RWPE1 (cell line): ENCODE data around the gene TMEM117.

Experiments used
- CTCF ChIA-PET: fragments of 350-600 bp; sonication (Branson Sonifier 250); formaldehyde crosslinking; extraction: SDS; loops from one replicate; lab custom pipeline; 2021; lab: Yijun Ruan, JAX
- POLR2A ChIA-PET: fragments of 400-600 bp; formaldehyde crosslinking; extraction: SDS; loops from one replicate; lab custom pipeline; 2020; ENCODE audit warnings: antibody characterized with exemption; ENCODE audit not compliant: low non-redundant PET; lab: Yijun Ruan, JAX
- DNase-seq: peaks from one replicate; pipeline ENCODE4 v3.0.0; 2012; ENCODE audit warnings: low spot score
- H3K27ac ChIP-seq: fragments of 450-650 bp; 2 replicates; pipeline ENCODE4 v1.5.1; 2017
- TF ChIP-seq, protein P1 (sequence below): fragments of 450-650 bp; conservative IDR thresholded peaks from 2 replicates; pipeline ENCODE4 v1.5.1; 2017; ENCODE audit warnings: low read depth, mild to moderate bottlenecking

TMEM117 gene

DNA sequence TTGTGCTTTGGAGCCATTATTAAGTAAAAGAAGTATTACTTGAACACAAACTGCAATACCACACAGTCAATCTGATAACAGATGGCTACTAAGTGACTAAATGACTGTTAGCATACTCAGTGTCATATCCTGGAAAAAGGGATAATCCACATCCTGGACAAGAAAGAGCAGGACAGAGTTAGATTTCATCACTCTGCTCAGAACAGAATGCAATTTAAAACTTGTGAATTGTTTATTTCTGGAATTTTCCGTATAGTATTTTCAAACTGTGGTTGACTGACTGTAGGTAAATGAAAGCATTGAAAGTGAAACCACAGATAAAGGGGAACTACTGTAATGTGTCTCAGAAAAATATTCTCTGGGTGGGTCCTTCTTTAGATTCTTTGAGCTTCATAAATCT is 458.8 kb downstream of the TMEM117 start:
- TF ChIP-seq, protein P1, sequence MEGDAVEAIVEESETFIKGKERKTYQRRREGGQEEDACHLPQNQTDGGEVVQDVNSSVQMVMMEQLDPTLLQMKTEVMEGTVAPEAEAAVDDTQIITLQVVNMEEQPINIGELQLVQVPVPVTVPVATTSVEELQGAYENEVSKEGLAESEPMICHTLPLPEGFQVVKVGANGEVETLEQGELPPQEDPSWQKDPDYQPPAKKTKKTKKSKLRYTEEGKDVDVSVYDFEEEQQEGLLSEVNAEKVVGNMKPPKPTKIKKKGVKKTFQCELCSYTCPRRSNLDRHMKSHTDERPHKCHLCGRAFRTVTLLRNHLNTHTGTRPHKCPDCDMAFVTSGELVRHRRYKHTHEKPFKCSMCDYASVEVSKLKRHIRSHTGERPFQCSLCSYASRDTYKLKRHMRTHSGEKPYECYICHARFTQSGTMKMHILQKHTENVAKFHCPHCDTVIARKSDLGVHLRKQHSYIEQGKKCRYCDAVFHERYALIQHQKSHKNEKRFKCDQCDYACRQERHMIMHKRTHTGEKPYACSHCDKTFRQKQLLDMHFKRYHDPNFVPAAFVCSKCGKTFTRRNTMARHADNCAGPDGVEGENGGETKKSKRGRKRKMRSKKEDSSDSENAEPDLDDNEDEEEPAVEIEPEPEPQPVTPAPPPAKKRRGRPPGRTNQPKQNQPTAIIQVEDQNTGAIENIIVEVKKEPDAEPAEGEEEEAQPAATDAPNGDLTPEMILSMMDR = no peak
- DNase-seq = no peak
- no peak overlapping the region for H3K27ac ChIP-seq
- ChIA-PET POLR2A (no interaction called here), CTCF (no interaction called here)

DNA sequence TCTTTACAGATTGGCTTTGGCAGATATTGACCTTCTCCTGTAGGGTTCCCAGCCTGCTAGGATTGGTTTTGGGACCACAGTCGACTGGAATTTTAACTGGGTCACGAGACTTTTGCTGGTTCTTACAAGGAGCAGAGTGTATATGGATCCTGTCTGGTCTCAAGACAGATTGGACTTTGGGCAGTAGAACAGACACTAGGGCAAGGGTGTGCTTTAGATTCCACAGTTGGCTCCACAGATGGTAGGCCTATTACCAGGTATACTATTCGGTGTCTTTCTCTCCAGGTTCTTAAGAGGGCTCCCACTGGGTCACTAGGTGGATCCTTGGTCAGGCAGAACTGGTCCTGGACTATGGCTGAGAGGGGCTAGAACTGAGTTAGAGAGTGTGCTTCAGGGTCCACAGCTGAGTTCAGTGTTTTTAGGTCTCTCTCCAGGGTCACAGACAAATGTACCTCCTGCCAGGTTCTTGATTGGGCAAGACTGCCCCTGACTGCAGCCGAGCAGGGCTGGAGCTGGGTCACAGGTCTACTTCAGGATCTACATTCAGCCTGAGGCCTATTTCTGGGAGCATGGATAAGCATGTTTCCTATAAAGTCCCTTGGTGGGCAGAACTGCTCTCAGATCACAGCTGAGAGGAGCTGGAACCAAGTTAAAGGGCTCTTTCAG is 460.2 kb downstream of the TMEM117 start:
- TF ChIP-seq, protein P1 = no peak
- ChIA-PET CTCF (no interaction called here), POLR2A (no interaction called here)
- no peak for DNase-seq
- no peak overlapping the region for H3K27ac ChIP-seq

DNA sequence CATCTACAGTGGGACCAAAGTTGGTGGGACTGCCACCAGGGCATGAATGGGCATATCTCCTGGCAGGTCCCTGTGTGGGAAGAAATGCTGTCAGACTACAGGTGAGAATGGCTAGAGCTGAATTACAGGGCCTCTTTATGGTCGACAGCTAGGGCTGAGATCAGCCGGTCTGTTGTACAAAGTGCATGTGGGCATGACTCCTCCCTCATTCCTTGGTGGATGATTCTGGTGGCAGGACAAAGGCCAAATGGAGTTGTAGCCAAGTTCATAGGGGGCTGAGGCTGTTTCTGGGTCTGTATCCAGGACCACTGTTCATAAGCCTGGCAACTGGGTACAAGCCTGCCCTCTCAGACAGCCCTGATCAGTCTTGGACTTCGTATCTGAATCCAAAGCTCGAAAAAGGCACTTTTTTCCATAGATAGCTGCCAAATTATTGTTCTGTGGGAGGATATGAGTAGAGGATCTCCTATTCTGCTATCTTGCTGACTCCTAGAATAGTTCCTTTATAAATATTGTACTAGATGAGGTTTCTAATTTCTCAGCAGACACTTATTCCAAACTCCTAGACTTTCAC is 460.8 kb downstream of the TMEM117 start:
- ChIA-PET CTCF (no interaction called here), POLR2A (no interaction called here)
- no peak for DNase-seq
- TF ChIP-seq, protein P1 = no peak
- H3K27ac ChIP-seq = no peak overlapping the region

DNA sequence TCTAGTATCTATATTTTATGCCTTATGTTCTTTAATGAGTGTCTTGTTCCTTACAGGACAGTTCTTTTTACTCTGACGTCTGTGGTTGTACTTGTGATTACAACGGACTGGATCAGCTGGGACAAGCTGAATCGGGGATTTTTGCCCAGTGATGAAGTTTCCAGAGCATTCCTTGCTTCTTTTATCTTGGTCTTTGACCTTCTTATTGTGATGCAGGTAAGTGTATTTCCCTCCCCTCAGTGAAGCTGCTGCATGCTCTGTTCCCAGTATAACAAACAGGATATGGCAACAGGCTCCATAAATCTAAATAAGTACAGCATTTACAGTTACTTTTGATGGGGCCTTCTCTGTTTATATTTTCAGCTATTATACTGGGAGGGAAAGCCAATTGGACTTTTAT is 463.6 kb downstream of the TMEM117 start:
- TF ChIP-seq, protein P1 = no peak
- CTCF ChIA-PET = no interaction called here
- DNase-seq = no peak
- H3K27ac ChIP-seq = no peak overlapping the region
- POLR2A ChIA-PET = no interaction called here

DNA sequence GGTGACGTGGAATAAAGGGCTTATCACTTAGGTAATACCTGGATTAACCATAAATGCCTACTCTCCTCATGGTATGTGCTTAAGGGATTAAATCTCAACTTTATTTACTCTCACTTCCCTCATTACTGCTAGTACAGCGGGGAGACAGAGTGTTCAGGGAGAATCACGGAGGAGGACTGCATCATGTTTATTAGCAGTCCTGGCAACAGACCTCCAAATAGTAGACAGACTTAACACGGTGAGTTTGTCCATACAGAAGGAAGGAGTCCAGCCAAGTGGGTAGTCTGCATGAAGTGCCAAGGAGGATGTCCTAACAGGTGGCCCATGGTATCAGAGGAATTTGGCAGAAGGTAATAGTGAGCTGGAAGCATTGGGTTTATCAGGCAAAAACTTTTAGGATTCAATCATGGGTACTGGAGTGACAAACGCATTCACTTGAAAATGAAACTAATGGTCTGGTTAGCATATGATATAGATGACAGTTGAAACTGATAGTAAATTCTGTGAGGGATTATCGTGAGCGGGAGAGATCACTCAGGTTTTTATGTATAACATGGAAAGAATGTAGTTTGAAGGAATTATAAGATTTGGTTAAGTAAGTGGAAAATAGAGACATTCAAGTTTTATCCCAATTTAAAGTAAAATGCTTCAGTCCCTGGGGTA is 471.8 kb downstream of the TMEM117 start:
- TF ChIP-seq, protein P1 = no peak
- CTCF ChIA-PET = interaction anchor here (0.7 kb wide), 1 partner anchor 40 kb away, joined by 3 read pairs; no protein-coding TSS in a partner anchor
- POLR2A ChIA-PET = interaction anchor here (0.6 kb wide), 2 partner anchors 83 to 182 kb away, joined by 5 to 6 read pairs; no protein-coding TSS in a partner anchor
- no peak for DNase-seq
- no peak overlapping the region for H3K27ac ChIP-seq

DNA sequence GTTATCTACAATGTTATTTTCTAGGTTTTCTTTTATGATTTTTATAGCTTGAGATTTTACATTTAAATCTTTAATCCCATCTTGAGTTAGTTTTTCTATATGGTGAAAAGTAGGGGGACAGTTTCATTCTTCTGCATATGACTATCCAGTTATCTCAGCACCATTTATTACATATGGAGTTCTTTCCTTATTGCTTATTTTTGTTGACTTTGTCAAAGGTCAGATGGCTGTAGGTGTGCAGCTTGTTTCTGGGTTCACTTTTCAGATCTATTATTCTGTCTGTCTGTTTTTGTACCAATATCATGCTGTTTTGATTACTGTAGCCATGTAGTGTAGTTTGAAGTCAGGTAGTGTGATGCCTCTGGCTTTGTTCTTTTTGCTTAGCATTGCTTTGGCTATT is 477.3 kb downstream of the TMEM117 start:
- H3K27ac ChIP-seq = no peak overlapping the region
- CTCF ChIA-PET = no interaction called here
- no peak for DNase-seq
- TF ChIP-seq, protein P1 = no peak
- POLR2A ChIA-PET = no interaction called here
